Breast epithelium (tissue), 3 donors: ENCODE measurements around the gene ITGB6.

ENCODE experiments used
- CTCF ChIP-seq, 3 donors: fragments of 450-650 bp; IDR thresholded peaks; one replicate each; pipeline ENCODE4 v1.5.1; 2016 to 2017; ENCODE audit warnings: antibody characterized with exemption in 3 of 3, mild to moderate bottlenecking in 3 of 3, moderate library complexity in 3 of 3
- POLR2A ChIP-seq: fragments of 450-650 bp; IDR thresholded peaks from one replicate; pipeline ENCODE4 v1.6.1; 2016; ENCODE audit warnings: antibody characterized with exemption, mild to moderate bottlenecking, moderate library complexity

GRCh38 chr2:160092445-160092844, 107.6 kb downstream of the ITGB6 start:
- no peak for TF ChIP-seq POLR2A
- TF ChIP-seq CTCF (IDR thresholded peaks at IDR 0.05), result no peak
